Loucy (cell line): ENCODE measurements around the gene ABCA1.

ENCODE experiments used
- CTCF ChIP-seq: fragments of 200-600 bp; sonication (generic); conservative IDR thresholded peaks from 2 replicates; pipeline ENCODE4 v1.5.1; 2014; ENCODE audit warnings: mild to moderate bottlenecking, antibody characterized with exemption, low read length
- EZH2phosphoT487 ChIP-seq: fragments of 200-600 bp; IDR thresholded peaks from 2 replicates; pipeline ENCODE4 v1.6.1; 2018; ENCODE audit warnings: antibody characterized with exemption, mild to moderate bottlenecking, moderate library complexity, borderline replicate concordance

DNA sequence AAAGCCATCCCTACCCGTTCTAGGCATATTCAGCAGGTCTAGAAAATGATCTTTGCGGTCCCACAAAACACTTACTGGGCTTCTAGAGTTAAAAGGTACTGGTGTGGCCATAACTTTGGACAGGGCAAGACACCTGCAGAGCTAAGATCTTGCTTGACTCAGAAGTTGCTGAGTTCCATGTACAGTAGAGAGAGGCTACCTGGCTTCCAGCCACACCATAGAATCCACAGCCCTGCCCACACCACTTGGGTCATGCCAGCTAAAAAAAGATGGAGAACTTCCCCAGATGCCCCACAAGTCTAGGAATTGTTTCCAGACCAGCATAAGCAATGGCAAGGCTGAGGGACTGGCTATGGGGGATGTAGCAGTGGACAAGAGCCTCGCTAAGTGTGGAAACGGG is 52.1 kb downstream of the ABCA1 start:
- no peak for TF ChIP-seq CTCF
- no peak for TF ChIP-seq EZH2phosphoT487
